OCI-M1 (cell line): ENCODE measurements around the gene LNX1.
"Not testable (repeated sequence)": the region's sequence is repeated elsewhere in the genome, so short reads cannot be mapped to it uniquely, and the experiment has no call there.

Experiments used
- DNase-seq: peaks from one replicate; lab custom pipeline; 2025; lab: John Stamatoyannopoulos, UW

LNX1 gene

GRCh38 chr4:53463340-53463739, 127.9 kb downstream of the LNX1 start:
- no peak for DNase-seq

DNA sequence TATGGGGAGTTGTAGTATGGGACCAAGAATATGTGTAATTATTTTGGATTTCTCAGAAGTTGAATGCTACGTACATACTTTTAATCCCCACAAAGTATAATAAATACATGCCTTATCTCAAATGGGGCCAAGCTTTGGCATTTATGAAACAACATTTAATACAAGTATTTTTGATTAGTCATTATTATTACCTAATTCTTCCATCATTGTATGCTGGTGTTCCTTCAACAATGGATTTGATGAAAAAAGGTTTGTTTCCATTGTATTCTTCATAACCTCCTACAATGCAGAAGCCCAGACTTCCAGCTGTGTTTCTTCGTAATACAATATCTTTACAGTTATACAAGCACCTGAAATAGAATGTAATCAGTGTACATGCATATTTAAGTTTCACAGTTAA, 130.0 kb downstream of the LNX1 start:
- DNase-seq = no peak

- no peak for DNase-seq
Observed at GRCh38 chr4:53459548-53459947, 131.7 kb downstream of the LNX1 start.

- no peak for DNase-seq
Observed at GRCh38 chr4:53456178-53456577, 135.1 kb downstream of the LNX1 start.

DNA sequence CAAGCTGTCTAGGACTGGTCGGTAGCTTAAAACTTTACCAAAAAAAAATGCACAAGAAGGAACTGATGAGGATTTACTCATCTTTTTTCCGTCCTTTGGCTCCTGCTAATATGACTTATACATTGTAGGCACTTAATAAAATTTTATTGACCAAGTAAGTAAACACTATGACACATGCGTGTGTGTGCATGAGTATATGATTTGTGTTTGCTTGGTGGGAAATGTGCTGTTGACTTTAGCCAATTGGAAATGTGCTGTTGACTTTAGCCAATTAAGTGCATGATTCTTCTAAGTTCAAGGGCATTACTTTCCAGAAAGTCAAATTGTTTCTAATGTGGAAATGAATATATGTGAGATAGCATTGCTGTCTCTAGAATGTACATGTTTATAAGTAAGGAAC, 135.5 kb downstream of the LNX1 start:
- no peak for DNase-seq

GRCh38 chr4:53453385-53453784, 137.9 kb downstream of the LNX1 start:
- DNase-seq = no peak

- DNase-seq = no peak
Observed at GRCh38 chr4:53450773-53451172, 140.5 kb downstream of the LNX1 start.

GRCh38 chr4:53444954-53445353, 146.3 kb downstream of the LNX1 start:
- DNase-seq = no peak

- DNase-seq = no peak
Observed at GRCh38 chr4:53441564-53441963, 149.7 kb downstream of the LNX1 start.

- no peak for DNase-seq
Observed at GRCh38 chr4:53436251-53436650, 155.0 kb downstream of the LNX1 start.

- DNase-seq = no peak
Observed at GRCh38 chr4:53432528-53433424, 158.5 kb downstream of the LNX1 start.

- no peak for DNase-seq
Observed at GRCh38 chr4:53431052-53431451, 160.2 kb downstream of the LNX1 start.

GRCh38 chr4:53427366-53427765, 163.9 kb downstream of the LNX1 start:
- DNase-seq = no peak

DNA sequence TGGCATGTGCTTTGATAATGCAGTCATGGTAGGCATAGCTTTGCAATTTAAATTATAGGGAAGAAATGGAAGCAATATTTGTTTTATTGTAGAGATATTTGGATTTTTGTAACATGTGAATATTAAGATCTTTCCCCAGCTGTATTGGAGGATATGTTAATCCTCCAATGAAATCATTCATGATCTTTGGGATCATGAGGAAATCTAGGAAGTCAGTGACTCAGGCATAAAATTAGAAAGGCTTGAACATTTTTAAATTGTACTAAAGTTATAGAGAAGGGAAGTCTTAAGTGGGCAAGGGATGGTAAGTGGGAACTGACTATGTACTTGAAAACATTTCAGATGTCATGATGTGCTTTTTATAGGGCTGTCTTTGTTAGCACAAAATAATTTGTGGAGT, 167.0 kb downstream of the LNX1 start:
- DNase-seq = no peak

DNA sequence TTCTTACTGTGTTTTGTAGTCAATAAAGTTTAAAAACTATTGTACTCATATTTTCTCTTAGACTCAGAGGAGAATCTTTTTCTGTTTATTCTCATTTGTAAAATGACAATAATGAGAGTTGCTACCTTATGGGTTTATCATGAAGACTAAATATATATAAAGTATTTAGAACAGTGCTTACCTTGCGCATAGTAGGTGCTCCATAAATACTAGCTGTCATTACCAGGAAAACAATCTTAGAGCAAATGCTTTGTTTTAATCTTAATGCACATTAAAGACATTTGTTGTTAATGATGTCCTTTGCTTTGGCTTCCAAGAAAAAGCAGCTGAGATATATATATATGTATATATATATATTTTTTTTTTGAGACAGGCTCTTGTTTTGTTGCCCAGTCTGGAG, 168.9 kb downstream of the LNX1 start:
- no peak for DNase-seq

DNA sequence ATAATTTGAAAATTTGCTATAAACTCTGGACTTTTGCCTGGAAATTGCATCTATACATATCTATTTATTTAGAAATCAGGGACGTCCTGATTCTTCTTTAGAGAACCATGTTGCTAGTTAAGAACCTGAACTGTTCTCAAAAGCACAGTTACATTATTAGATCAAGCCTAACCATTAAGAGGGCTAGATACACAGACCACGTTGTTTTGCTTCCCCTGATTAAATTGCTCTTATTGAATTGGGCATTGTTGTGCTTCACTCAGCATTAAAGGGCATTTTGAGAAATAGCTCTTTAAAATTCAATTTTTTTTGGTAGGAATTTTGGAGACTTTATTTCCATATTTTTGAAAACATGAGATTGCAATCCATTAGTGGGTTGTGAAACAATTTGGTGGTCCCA, 169.5 kb downstream of the LNX1 start:
- DNase-seq = no peak

DNA sequence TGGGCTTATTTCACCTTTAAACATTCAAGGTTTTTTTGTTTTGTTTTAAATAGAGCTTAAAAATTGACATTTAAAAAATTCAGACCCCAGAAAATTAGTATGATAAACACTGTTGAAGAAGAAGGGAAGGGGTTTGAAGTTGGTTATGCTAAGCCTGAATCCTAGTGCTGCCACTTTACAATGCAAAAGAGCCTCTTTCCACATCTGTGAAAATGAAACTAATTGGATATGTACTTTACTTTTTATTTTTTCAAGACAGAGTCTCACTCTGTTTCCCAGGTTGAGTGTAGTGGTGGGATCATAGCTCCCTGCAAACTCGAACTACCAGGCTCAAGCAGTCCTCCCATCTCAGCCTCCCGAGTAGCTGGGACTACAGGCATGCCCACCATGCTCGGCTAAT, 172.1 kb downstream of the LNX1 start:
- DNase-seq = no peak

DNA sequence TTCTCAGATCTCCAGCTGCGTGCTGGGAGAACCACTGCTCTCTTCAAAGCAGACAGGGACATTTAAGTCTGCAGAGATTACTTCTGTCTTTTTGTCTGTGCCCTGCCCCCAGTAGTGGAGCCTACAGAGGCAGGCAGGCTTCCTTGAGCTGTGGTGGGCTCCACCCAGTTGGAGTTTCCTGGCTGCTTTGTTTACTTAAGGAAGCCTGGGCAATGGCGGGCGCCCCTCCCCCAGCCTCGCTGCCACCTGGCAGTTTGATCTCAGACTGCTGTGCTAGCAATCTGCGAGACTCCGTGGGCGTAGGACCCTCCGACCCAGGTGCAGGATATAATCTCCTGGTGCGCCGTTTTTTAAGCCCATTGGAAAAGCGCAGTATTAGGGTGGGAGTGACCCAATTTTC, 181.8 kb downstream of the LNX1 start:
- DNase-seq = not testable (repeated sequence)
